CD4-positive, CD25-positive, alpha-beta regulatory T cell (primary cell): ENCODE results near the gene CCDC3. TPM values are rescaled to one million over a fixed set of nuclear protein-coding genes. Genes with fewer than 3 reads are reported as not detected.

Source experiments
- ATAC-seq, 2 donors: fragments of 150-1000 bp; cut with Tn5 transposase; one replicate each; pipeline ENCODE4 v1.10.0; 2021; ENCODE audit warnings: low read depth in 2 of 2, moderate number of reproducible peaks in 2 of 2, moderate library complexity in 1 of 2
- DNase-seq, 3 donors: peaks; one replicate each; pipeline versions ENCODE4 v3.0.0 to v3.0.0-alpha.2; 2012 to 2022; ENCODE audit warnings: mixed read lengths in 1 of 3
- H3K27ac ChIP-seq: one replicate; pipeline ENCODE4 v1.7.0; 2013; ENCODE audit warnings: mild to moderate bottlenecking, low read length; ENCODE audit not compliant: insufficient read depth, poor library complexity, severe bottlenecking
- H3K27me3 ChIP-seq: one replicate; pipeline ENCODE4 v1.7.0; 2013; ENCODE audit warnings: low read length; ENCODE audit not compliant: control insufficient read depth, insufficient read depth
- H3K36me3 ChIP-seq: one replicate; pipeline ENCODE4 v1.7.0; 2013; ENCODE audit warnings: mild to moderate bottlenecking, low read length, moderate library complexity; ENCODE audit not compliant: control insufficient read depth, insufficient read depth
- H3K4me1 ChIP-seq: 2 replicates; pipeline ENCODE4 v1.7.0; 2013; ENCODE audit warnings: mild to moderate bottlenecking, low read length; ENCODE audit not compliant: insufficient read depth, control insufficient read depth, poor library complexity, severe bottlenecking
- H3K4me3 ChIP-seq: one replicate; pipeline ENCODE4 v1.7.0; 2013; ENCODE audit warnings: low read depth, mild to moderate bottlenecking, low read length, moderate library complexity
- H3K9me3 ChIP-seq, 2 experiments: 1 replicate in 1 of 2; 2 replicates in 1 of 2; pipeline ENCODE4 v1.7.0; 2013; ENCODE audit warnings: low read length in 2 of 2, mild to moderate bottlenecking in 1 of 2, moderate library complexity in 1 of 2; ENCODE audit not compliant: control insufficient read depth in 2 of 2
- H3K27ac Mint-ChIP-seq, 3 donors: one replicate each; pipeline ENCODE4 v1.8.0; 2020 to 2022; ENCODE audit warnings: mild to moderate bottlenecking in 3 of 3, mixed read lengths in 3 of 3, moderate library complexity in 2 of 3
- H3K27me3 Mint-ChIP-seq: one replicate; pipeline ENCODE4 v1.8.0; 2022; ENCODE audit warnings: mild to moderate bottlenecking, mixed read lengths
- H3K36me3 Mint-ChIP-seq: one replicate; pipeline ENCODE4 v1.8.0; 2020; ENCODE audit warnings: mixed read lengths
- H3K4me1 Mint-ChIP-seq, 4 donors: one replicate each; pipeline ENCODE4 v1.8.0; 2020 to 2022; ENCODE audit warnings: mixed read lengths in 4 of 4, mild to moderate bottlenecking in 1 of 4
- H3K4me3 Mint-ChIP-seq, 4 donors: one replicate each; pipeline ENCODE4 v1.8.0; 2020 to 2022; ENCODE audit warnings: mild to moderate bottlenecking in 4 of 4, mixed read lengths in 4 of 4, moderate library complexity in 3 of 4
- H3K9me3 Mint-ChIP-seq, 7 donors: one replicate each; pipeline ENCODE4 v1.8.0; 2020 to 2022; ENCODE audit warnings: mixed read lengths in 7 of 7, mild to moderate bottlenecking in 3 of 7, moderate library complexity in 2 of 7
- polyA plus RNA-seq, 4 donors: library from polyadenylated mRNA; unstranded; fragments of 300-500 nt; fragmentation: Illumina TruSeq; gene quantifications; one replicate each; pipeline ENCODE4 v1.2.3, GENCODE V29; 2021
- total RNA-seq: library from RNA; stranded (reverse); gene quantifications from one replicate; pipeline ENCODE4 v1.2.3, GENCODE V29; 2022

The CCDC3 gene
- total and polyA plus RNA-seq, 5 donors from 2014 or later, result 0.15 TPM; not detected in 4

GRCh38 chr10:12960334-12960898, 41.1 kb downstream of the CCDC3 start:
- no peak overlapping the region for H3K4me3 ChIP-seq
- H3K27ac ChIP-seq, result no peak overlapping the region
- H3K36me3 ChIP-seq, result no peaks in the 10 kb centered on the region
- H3K4me1 ChIP-seq, result no peaks in the 10 kb centered on the region
- H3K9me3 Mint-ChIP-seq, result peaks cover 0 to 7% (median 1%) of the 10 kb centered on the region in 7 donors
- ATAC-seq (no peak), DNase-seq (no peak)
- no peak overlapping the region for H3K27ac Mint-ChIP-seq
- peaks cover 0 to 2% of the 10 kb centered on the region in 2 experiments for H3K9me3 ChIP-seq
- H3K27me3 ChIP-seq, result no peaks in the 10 kb centered on the region
- no peaks in the 10 kb centered on the region for H3K36me3 Mint-ChIP-seq
- no peaks in the 10 kb centered on the region for H3K4me1 Mint-ChIP-seq
- peaks cover 16% of the 10 kb centered on the region for H3K27me3 Mint-ChIP-seq
- no peak overlapping the region for H3K4me3 Mint-ChIP-seq

- Mint-ChIP-seq H3K4me3 (no peak overlapping the region), H3K27me3 (peaks cover 16% of the 10 kb centered on the region), H3K36me3 (no peaks in the 10 kb centered on the region), H3K9me3 (peaks cover 0 to 7% (median 4%) of the 10 kb centered on the region in 7 donors), H3K27ac (no peak overlapping the region), H3K4me1 (no peaks in the 10 kb centered on the region)
- H3K4me3 ChIP-seq, result no peak overlapping the region
- H3K36me3 ChIP-seq, result no peaks in the 10 kb centered on the region
- DNase-seq (no peak), ATAC-seq (no peak)
- H3K4me1 ChIP-seq, result no peaks in the 10 kb centered on the region
- H3K27ac ChIP-seq, result no peak overlapping the region
- H3K9me3 ChIP-seq, result peaks cover 0 to 2% of the 10 kb centered on the region in 2 experiments
- no peaks in the 10 kb centered on the region for H3K27me3 ChIP-seq
These were observed 42.9 kb downstream of the CCDC3 start for GRCh38 chr10:12958546-12959110.

- no peak overlapping the region for H3K4me3 Mint-ChIP-seq
- H3K27ac Mint-ChIP-seq, result no peak overlapping the region
- Histone ChIP-seq H3K9me3 (peaks cover 0 to 2% of the 10 kb centered on the region in 2 experiments), H3K4me3 (no peak overlapping the region), H3K36me3 (no peaks in the 10 kb centered on the region), H3K4me1 (no peaks in the 10 kb centered on the region), H3K27me3 (no peaks in the 10 kb centered on the region), H3K27ac (no peak overlapping the region)
- ATAC-seq (no peak), DNase-seq (no peak)
- H3K9me3 Mint-ChIP-seq, result peaks cover 0 to 21% (median 4%) of the 10 kb centered on the region in 7 donors
- no peaks in the 10 kb centered on the region for H3K4me1 Mint-ChIP-seq
- peaks cover 4% of the 10 kb centered on the region for H3K27me3 Mint-ChIP-seq
- no peaks in the 10 kb centered on the region for H3K36me3 Mint-ChIP-seq
These were observed 44.4 kb downstream of the CCDC3 start for GRCh38 chr10:12957081-12957480.

GRCh38 chr10:12954866-12955265, 46.6 kb downstream of the CCDC3 start:
- H3K27ac ChIP-seq, result no peak overlapping the region

GRCh38 chr10:12950583-12951128, 50.9 kb downstream of the CCDC3 start:
- no peak for ATAC-seq
- no peak for DNase-seq
- no peaks in the 10 kb centered on the region for H3K4me1 ChIP-seq
- Mint-ChIP-seq H3K27ac (no peak overlapping the region), H3K4me1 (no peaks in the 10 kb centered on the region), H3K4me3 (no peak overlapping the region), H3K27me3 (peaks cover 5% of the 10 kb centered on the region), H3K36me3 (no peaks in the 10 kb centered on the region), H3K9me3 (peaks cover 0 to 18% (median 3%) of the 10 kb centered on the region in 7 donors)
- H3K36me3 ChIP-seq, result no peaks in the 10 kb centered on the region
- no peaks in the 10 kb centered on the region for H3K27me3 ChIP-seq
- no peak overlapping the region for H3K27ac ChIP-seq
- no peaks in the 10 kb centered on the region for H3K9me3 ChIP-seq
- no peak overlapping the region for H3K4me3 ChIP-seq

More at GRCh38 chr10:12954866-12955265, 46.6 kb downstream of the CCDC3 start:
- Mint-ChIP-seq H3K27ac (no peak overlapping the region), H3K9me3 (peaks cover 0 to 21% (median 5%) of the 10 kb centered on the region in 7 donors), H3K4me1 (no peaks in the 10 kb centered on the region), H3K36me3 (no peaks in the 10 kb centered on the region), H3K27me3 (no peaks in the 10 kb centered on the region), H3K4me3 (no peak overlapping the region)
- H3K9me3 ChIP-seq, result peaks cover 0 to 2% of the 10 kb centered on the region in 2 experiments
- DNase-seq (no peak), ATAC-seq (no peak)
- no peaks in the 10 kb centered on the region for H3K27me3 ChIP-seq
- H3K36me3 ChIP-seq, result no peaks in the 10 kb centered on the region
- no peaks in the 10 kb centered on the region for H3K4me1 ChIP-seq
- H3K4me3 ChIP-seq, result no peak overlapping the region

GRCh38 chr10:12949248-12949647, 52.3 kb downstream of the CCDC3 start:
- Mint-ChIP-seq H3K27me3 (peaks cover 5% of the 10 kb centered on the region), H3K9me3 (peaks cover 0 to 14% (median 2%) of the 10 kb centered on the region in 7 donors), H3K36me3 (no peaks in the 10 kb centered on the region), H3K4me3 (no peak overlapping the region), H3K27ac (no peak overlapping the region), H3K4me1 (no peaks in the 10 kb centered on the region)
- H3K4me3 ChIP-seq, result no peak overlapping the region
- ATAC-seq (no peak), DNase-seq (no peak)
- no peaks in the 10 kb centered on the region for H3K9me3 ChIP-seq
- H3K27me3 ChIP-seq, result no peaks in the 10 kb centered on the region
- H3K4me1 ChIP-seq, result no peaks in the 10 kb centered on the region
- no peaks in the 10 kb centered on the region for H3K36me3 ChIP-seq
- no peak overlapping the region for H3K27ac ChIP-seq

- Mint-ChIP-seq H3K27me3 (peaks cover 5% of the 10 kb centered on the region), H3K4me3 (no peak overlapping the region), H3K9me3 (peaks cover 0 to 6% (median 0%) of the 10 kb centered on the region in 7 donors), H3K36me3 (no peaks in the 10 kb centered on the region), H3K27ac (no peak overlapping the region), H3K4me1 (no peaks in the 10 kb centered on the region)
- no peaks in the 10 kb centered on the region for H3K27me3 ChIP-seq
- no peaks in the 10 kb centered on the region for H3K9me3 ChIP-seq
- H3K4me1 ChIP-seq, result no peaks in the 10 kb centered on the region
- ATAC-seq, result no peak
- DNase-seq, result no peak
- H3K36me3 ChIP-seq, result no peaks in the 10 kb centered on the region
- H3K27ac ChIP-seq, result no peak overlapping the region
- no peak overlapping the region for H3K4me3 ChIP-seq
These were observed 53.8 kb downstream of the CCDC3 start for GRCh38 chr10:12947741-12948140.

- H3K4me3 ChIP-seq, result no peak overlapping the region
- H3K9me3 ChIP-seq, result no peaks in the 10 kb centered on the region
- Mint-ChIP-seq H3K27ac (no peak overlapping the region), H3K9me3 (peaks cover 0 to 8% (median 0%) of the 10 kb centered on the region in 7 donors), H3K36me3 (no peaks in the 10 kb centered on the region), H3K4me3 (no peak overlapping the region), H3K4me1 (no peaks in the 10 kb centered on the region), H3K27me3 (peaks cover 7% of the 10 kb centered on the region)
- no peak overlapping the region for H3K27ac ChIP-seq
- no peaks in the 10 kb centered on the region for H3K4me1 ChIP-seq
- DNase-seq, result no peak
- H3K36me3 ChIP-seq, result no peaks in the 10 kb centered on the region
- no peak for ATAC-seq
- no peaks in the 10 kb centered on the region for H3K27me3 ChIP-seq
These were observed 55.1 kb downstream of the CCDC3 start for GRCh38 chr10:12946372-12946771.
